SK-N-MC (cell line): Measurements from ENCODE around the gene MUL1.

Experiments
- EZH2 ChIP-seq: fragments of 200-600 bp; sonication (generic); IDR thresholded peaks from one replicate; pipeline ENCODE4 v1.6.1; 2017; ENCODE audit warnings: antibody characterized with exemption
- FOXP2 ChIP-seq: optimal IDR thresholded peaks from 2 replicates; pipeline ENCODE3; 2011; ENCODE audit warnings: mild to moderate bottlenecking, moderate library complexity; ENCODE audit not compliant: insufficient read depth; ENCODE audit errors: extremely low read length, control extremely low read depth
- POLR2AphosphoS5 ChIP-seq: IDR thresholded peaks from 2 replicates; pipeline ENCODE4 v1.6.1; 2012; ENCODE audit warnings: mild to moderate bottlenecking, low read depth, low read length, borderline replicate concordance

DNA sequence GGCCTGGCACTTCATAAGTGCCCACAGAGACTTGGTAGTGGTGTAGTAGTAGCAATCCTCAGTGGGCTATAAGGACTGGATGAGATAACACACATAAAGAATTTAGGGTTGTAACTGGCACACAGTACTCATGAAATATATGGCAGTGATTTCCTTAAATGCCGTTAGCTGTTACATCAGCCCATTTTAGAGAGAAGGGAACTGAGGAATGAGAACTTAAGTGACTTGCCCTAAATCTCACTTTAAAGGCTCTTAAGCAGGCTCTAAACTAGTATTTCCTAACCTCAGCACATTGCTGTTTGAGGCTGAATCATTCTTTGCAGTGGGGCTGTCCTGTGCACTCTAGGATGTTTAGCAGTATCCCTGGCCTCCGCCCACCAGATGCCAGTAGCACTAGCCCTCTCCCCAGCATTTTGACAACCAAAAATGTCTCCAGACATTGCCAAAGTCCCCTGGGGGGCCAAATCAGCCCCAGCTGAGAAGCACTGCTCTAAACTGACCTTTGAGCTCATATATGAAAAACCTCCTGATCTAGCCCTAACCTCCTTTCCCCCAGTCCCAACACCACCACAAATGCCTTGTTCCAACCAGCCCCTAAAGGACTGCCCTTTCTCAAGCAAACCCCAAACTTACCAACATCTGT, 33.5 kb downstream of the MUL1 start:
- TF ChIP-seq POLR2AphosphoS5 (no peak), EZH2 (no peak), FOXP2 (no peak)
